K562 (cell line): ENCODE data around the gene RTBDN. TPM values are rescaled to one million over a fixed set of nuclear protein-coding genes. Genes with fewer than 3 reads are reported as not detected.

Experiments
- BACH1 ChIP-seq: fragments of 200-800 bp; sonication (Bioruptor generic); IDR thresholded peaks from 2 replicates; pipeline ENCODE4 v1.6.1; 2016; ENCODE audit warnings: missing genetic modification characterization, missing compliant biosample characterization
- BDP1 ChIP-seq: IDR thresholded peaks from 3 replicates; pipeline ENCODE4 v1.6.1; 2011; ENCODE audit not compliant: insufficient read length, insufficient read depth
- CBX8 ChIP-seq: fragments of 200-600 bp; sonication (generic); IDR thresholded peaks from 2 replicates; pipeline ENCODE4 v1.6.1; 2012; ENCODE audit warnings: borderline replicate concordance, mixed run types, low read depth, mild to moderate bottlenecking, moderate library complexity, mixed read lengths, low read length, control low read depth, inconsistent platforms; ENCODE audit not compliant: poor library complexity, severe bottlenecking; ENCODE audit errors: extremely low read depth
- HDAC8 ChIP-seq: fragments of 450-650 bp; IDR thresholded peaks from 2 replicates; pipeline ENCODE4 v1.6.1; 2016; ENCODE audit warnings: mild to moderate bottlenecking, missing genetic modification characterization, moderate library complexity, missing compliant biosample characterization
- HIVEP1 ChIP-seq: fragments of 250-450 bp; sonication (Bioruptor Pico); IDR thresholded peaks from 2 replicates; pipeline ENCODE4 v1.4.0; 2020; ENCODE audit warnings: mild to moderate bottlenecking
- IFI16 ChIP-seq: fragments of 250-450 bp; sonication (Bioruptor Pico); IDR thresholded peaks from 2 replicates; pipeline ENCODE4 v2.1.2; 2022; ENCODE audit warnings: mild to moderate bottlenecking, inconsistent platforms
- NKRF ChIP-seq: fragments of 450-650 bp; IDR thresholded peaks from 2 replicates; pipeline ENCODE4 v1.6.1; 2016; ENCODE audit warnings: borderline replicate concordance
- RHOXF2B ChIP-seq: fragments of 250-450 bp; sonication (Bioruptor Pico); conservative IDR thresholded peaks from 2 replicates; pipeline ENCODE4 v1.5.1; 2021
- SPI1 ChIP-seq: IDR thresholded peaks from 2 replicates; pipeline ENCODE4 v1.6.1; 2011; ENCODE audit warnings: low read depth, low read length, control low read depth, borderline replicate concordance
- TFE3 ChIP-seq: fragments of 450-650 bp; formaldehyde crosslinking; IDR thresholded peaks from 2 replicates; pipeline ENCODE4 v1.4.0; 2020; ENCODE audit warnings: mild to moderate bottlenecking, mixed read lengths
- ZNF384 ChIP-seq: IDR thresholded peaks from 2 replicates; pipeline ENCODE4 v1.6.1; 2012; ENCODE audit warnings: low read depth, low read length, improper control_type of control experiment
- ZNF584 ChIP-seq: fragments of 200-800 bp; sonication (Bioruptor generic); IDR thresholded peaks from 2 replicates; pipeline ENCODE4 v1.6.1; 2016; ENCODE audit warnings: low read depth, mild to moderate bottlenecking, missing genetic modification characterization, missing compliant biosample characterization
- ZNF609 ChIP-seq: sonication (generic); formaldehyde crosslinking; IDR thresholded peaks from 2 replicates; pipeline ENCODE4 v1.8.1; 2023; ENCODE audit warnings: missing genetic modification reagents, mild to moderate bottlenecking, borderline replicate concordance
- ZNF79 ChIP-seq: fragments of 250-450 bp; sonication (Bioruptor Pico); IDR thresholded peaks from 2 replicates; pipeline ENCODE4 v1.4.0; 2020; ENCODE audit warnings: low read depth, mild to moderate bottlenecking, moderate library complexity
- polyA plus RNA-seq, 8 experiments: library from polyadenylated mRNA; depleted of rRNA in 4 of 8; stranded (reverse) in 5 of 8; unstranded in 3 of 8; fragments of >200 nt; fragmentation: Nextera tagmentation in 2 of 8; fragmentation: Illumina TruSeq in 1 of 8; extraction: Ambion mirVana in 2 of 8; extraction: Trizol in 1 of 8; gene quantifications; 2 replicates each; pipeline versions ENCODE4 v1.2.1 to v1.2.3, GENCODE V29; 2011 to 2014; ENCODE audit warnings: inconsistent platforms in 1 of 8, missing spikeins in 1 of 8
- total RNA-seq, 7 experiments: library from RNA; depleted of rRNA in 6 of 7; stranded (reverse); fragments of >200 nt in 6 of 7; fragmentation: Illumina TruSeq in 2 of 7; extraction: Trizol in 2 of 7; gene quantifications; 2 replicates each; pipeline versions ENCODE4 v1.2.1 to v1.2.3, GENCODE V29; 2011 to 2021; ENCODE audit warnings: low replicate concordance in 1 of 7
- TF ChIP-seq, protein P1 (sequence below): sonication (generic); formaldehyde crosslinking; IDR thresholded peaks from 2 replicates; pipeline ENCODE4 v1.8.0; 2022; ENCODE audit warnings: missing genetic modification reagents, mild to moderate bottlenecking, borderline replicate concordance

Gene RTBDN
- total and polyA plus RNA-seq, 9 of the 15 experiments (the other 6 are each of a cell fraction or from before 2014, with no cell fraction given), result 0.20 to 2.3 (median 0.72) TPM; not detected in 1

DNA sequence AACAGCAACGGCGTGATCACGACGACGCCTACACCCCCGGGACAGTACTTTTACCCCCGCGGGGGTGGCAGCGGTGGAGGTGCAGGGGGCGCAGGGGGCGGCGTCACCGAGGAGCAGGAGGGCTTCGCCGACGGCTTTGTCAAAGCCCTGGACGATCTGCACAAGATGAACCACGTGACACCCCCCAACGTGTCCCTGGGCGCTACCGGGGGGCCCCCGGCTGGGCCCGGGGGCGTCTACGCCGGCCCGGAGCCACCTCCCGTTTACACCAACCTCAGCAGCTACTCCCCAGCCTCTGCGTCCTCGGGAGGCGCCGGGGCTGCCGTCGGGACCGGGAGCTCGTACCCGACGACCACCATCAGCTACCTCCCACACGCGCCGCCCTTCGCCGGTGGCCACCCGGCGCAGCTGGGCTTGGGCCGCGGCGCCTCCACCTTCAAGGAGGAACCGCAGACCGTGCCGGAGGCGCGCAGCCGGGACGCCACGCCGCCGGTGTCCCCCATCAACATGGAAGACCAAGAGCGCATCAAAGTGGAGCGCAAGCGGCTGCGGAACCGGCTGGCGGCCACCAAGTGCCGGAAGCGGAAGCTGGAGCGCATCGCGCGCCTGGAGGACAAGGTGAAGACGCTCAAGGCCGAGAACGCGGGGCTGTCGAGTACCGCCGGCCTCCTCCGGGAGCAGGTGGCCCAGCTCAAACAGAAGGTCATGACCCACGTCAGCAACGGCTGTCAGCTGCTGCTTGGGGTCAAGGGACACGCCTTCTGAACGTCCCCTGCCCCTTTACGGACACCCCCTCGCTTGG lies 42.1 kb downstream of the RTBDN start (continued):
- TF ChIP-seq NKRF (peak; percentile 68), RHOXF2B (CRISPR knock-in tag) (no peak), TFE3 (peak; percentile 92), ZNF609 (CRISPR knock-in tag) (no peak), ZNF584 (CRISPR knock-in tag) (no peak), ZNF384 (no peak; the same call in 1 of the 2 replicates), BACH1 (tag) (no peak), ZNF79 (CRISPR knock-in tag) (no peak), BDP1 (no peak), SPI1 (peak; percentile 15; the same call in 1 of the 2 replicates), HIVEP1 (no peak), IFI16 (no peak), HDAC8 (tag) (no peak), CBX8 (no peak)
- TF ChIP-seq, protein P1, sequence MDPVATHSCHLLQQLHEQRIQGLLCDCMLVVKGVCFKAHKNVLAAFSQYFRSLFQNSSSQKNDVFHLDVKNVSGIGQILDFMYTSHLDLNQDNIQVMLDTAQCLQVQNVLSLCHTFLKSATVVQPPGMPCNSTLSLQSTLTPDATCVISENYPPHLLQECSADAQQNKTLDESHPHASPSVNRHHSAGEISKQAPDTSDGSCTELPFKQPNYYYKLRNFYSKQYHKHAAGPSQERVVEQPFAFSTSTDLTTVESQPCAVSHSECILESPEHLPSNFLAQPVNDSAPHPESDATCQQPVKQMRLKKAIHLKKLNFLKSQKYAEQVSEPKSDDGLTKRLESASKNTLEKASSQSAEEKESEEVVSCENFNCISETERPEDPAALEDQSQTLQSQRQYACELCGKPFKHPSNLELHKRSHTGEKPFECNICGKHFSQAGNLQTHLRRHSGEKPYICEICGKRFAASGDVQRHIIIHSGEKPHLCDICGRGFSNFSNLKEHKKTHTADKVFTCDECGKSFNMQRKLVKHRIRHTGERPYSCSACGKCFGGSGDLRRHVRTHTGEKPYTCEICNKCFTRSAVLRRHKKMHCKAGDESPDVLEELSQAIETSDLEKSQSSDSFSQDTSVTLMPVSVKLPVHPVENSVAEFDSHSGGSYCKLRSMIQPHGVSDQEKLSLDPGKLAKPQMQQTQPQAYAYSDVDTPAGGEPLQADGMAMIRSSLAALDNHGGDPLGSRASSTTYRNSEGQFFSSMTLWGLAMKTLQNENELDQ (CRISPR knock-in tag), result no peak
